ENCODE results near the gene THAP7. TPM values are rescaled to one million over a fixed set of nuclear protein-coding genes. Genes with fewer than 3 reads are reported as not detected.

The THAP7 gene
- total and polyA plus RNA-seq, 2 of the 13 experiments (the other 11 are each of a cell fraction or from before 2014, with no cell fraction given), result 13.0 to 25.5 TPM

DNA sequence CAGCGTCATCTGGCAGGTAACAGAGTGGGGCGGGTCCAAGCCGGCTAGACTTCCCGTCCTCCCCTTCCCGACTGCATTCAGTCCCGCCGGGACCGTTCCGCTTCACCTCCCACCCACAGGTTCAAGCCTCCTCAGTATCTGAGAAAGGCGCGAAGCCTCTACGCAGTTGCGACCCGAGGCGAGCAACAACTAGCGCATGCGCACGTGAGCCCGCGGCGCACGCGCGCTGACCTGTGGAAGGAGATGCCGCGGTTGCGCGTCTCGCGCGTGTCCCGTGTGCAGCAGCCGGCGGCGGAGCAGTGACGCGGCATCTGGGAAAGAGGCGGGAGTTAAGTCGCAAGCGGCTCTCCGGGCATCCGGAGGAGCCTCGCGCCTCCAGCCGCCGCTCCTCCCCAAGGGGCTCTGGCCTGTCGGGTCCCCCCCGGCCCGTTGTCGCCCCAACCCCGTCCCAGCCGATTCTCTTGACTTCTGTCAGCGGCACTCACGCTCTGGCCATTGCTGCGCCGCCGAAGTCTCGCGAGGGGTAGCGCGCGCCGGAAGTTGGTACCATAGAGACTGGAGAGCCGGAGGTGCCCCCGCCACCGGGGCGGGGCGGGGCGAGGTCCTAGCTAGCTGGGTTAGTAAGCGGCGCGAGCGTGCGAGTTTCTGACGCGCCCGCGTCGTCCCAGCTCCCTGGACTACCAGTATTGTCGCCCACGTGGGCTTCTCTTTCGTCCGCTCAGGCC lies at the start of gene THAP7 (continued):
- TF ChIP-seq ZNF407 (CRISPR knock-in tag; IDR thresholded peaks at IDR 0.05; ENCODE audit: not compliant biosample characterization) (peak; percentile 53), ZNF883 (CRISPR knock-in tag; IDR thresholded peaks at IDR 0.05; ENCODE audit: not compliant biosample characterization) (peak; percentile 96), ZNF382 (CRISPR knock-in tag; IDR thresholded peaks at IDR 0.05; ENCODE audit: borderline replicate concordance) (no peak), HES4 (CRISPR knock-in tag; IDR thresholded peaks at IDR 0.05; ENCODE audit: borderline replicate concordance) (peak; percentile 90), ATF4 (CRISPR knock-in tag; IDR thresholded peaks at IDR 0.05) (peak in 1 of 2 experiments; percentile 50; a peak in 1 of 4 replicates), ZBTB21 (CRISPR knock-in tag; IDR thresholded peaks at IDR 0.05) (no peak), ZNF598 (CRISPR knock-in tag; IDR thresholded peaks at IDR 0.05; ENCODE audit: borderline replicate concordance) (no peak), SAFB2 (CRISPR knock-in tag; IDR thresholded peaks at IDR 0.05; ENCODE audit: borderline replicate concordance, low read depth) (0 out of 2 replicates have a peak, but pooled peaks have one; percentile 27), ZNF367 (CRISPR knock-in tag; IDR thresholded peaks at IDR 0.05; ENCODE audit: borderline replicate concordance) (peak; percentile 17; the same call in 1 of the 2 replicates), ZNF607 (CRISPR knock-in tag; IDR thresholded peaks at IDR 0.05; ENCODE audit: borderline replicate concordance) (peak; percentile 85; the same call in 1 of the 2 replicates), NFKBIZ (CRISPR knock-in tag; IDR thresholded peaks at IDR 0.05) (0 out of 2 replicates have a peak, but pooled peaks have one; percentile 26), CSRNP2 (CRISPR knock-in tag; conservative IDR thresholded peaks at IDR 0.05; ENCODE audit: low read depth) (no peak), MEIS1 (CRISPR knock-in tag; IDR thresholded peaks at IDR 0.05; ENCODE audit: borderline replicate concordance) (peak; percentile 79), RBAK (CRISPR knock-in tag; IDR thresholded peaks at IDR 0.05) (peak; percentile 50; the same call in 1 of the 2 replicates), ZNF761 (CRISPR knock-in tag; conservative IDR thresholded peaks at IDR 0.05) (peak; percentile 89)
